ENCODE measurements around the gene FBXL4.
A peak's percentile ranks its signal among the peaks of the same experiment; 100 is the strongest.

FBXL4 gene

GRCh38 chr6:98877250-98877649 lies 70.5 kb downstream of the FBXL4 start:
- no peak for DNase-seq

GRCh38 chr6:98875375-98875774 lies 72.4 kb downstream of the FBXL4 start:
- no peak for DNase-seq

- no peak for DNase-seq
These were observed 75.9 kb downstream of the FBXL4 start for GRCh38 chr6:98871821-98872220.

- DNase-seq: no peak
These were observed 76.7 kb downstream of the FBXL4 start for GRCh38 chr6:98871057-98871456.

- DNase-seq: no peak
These were observed 83.2 kb downstream of the FBXL4 start for GRCh38 chr6:98864497-98864896.

GRCh38 chr6:98848539-98849242 lies 99.1 kb downstream of the FBXL4 start:
- no peak for DNase-seq

- DNase-seq: no peak
These were observed 99.8 kb downstream of the FBXL4 start for GRCh38 chr6:98847779-98848538.

- DNase-seq: no peak
These were observed 100.3 kb downstream of the FBXL4 start for GRCh38 chr6:98847416-98847778.

- no peak for DNase-seq
These were observed 101.7 kb downstream of the FBXL4 start for GRCh38 chr6:98846021-98846380.

GRCh38 chr6:98845211-98846020 lies 102.3 kb downstream of the FBXL4 start:
- DNase-seq: peak in 1 of 2 experiments; percentile 26

- no peak for DNase-seq
These were observed 103.2 kb downstream of the FBXL4 start for GRCh38 chr6:98844244-98845210.

- DNase-seq: no peak
These were observed 104.2 kb downstream of the FBXL4 start for GRCh38 chr6:98843271-98844243.

GRCh38 chr6:98842342-98843180 lies 105.2 kb downstream of the FBXL4 start:
- no peak for DNase-seq

- DNase-seq: no peak
These were observed 106.0 kb downstream of the FBXL4 start for GRCh38 chr6:98841621-98842341.

GRCh38 chr6:98840996-98841513 lies 106.7 kb downstream of the FBXL4 start:
- no peak for DNase-seq

- DNase-seq: no peak
These were observed 107.4 kb downstream of the FBXL4 start for GRCh38 chr6:98840385-98840784.

- DNase-seq: no peak
These were observed 107.9 kb downstream of the FBXL4 start for GRCh38 chr6:98839781-98840361.

- DNase-seq: no peak
These were observed 108.8 kb downstream of the FBXL4 start for GRCh38 chr6:98838975-98839374.

- DNase-seq: no peak
These were observed 109.7 kb downstream of the FBXL4 start for GRCh38 chr6:98838032-98838431.
